ENCODE data around the gene CELF4.
A peak's percentile ranks its signal among the peaks of the same experiment; 100 is the strongest.

CELF4 gene

DNA sequence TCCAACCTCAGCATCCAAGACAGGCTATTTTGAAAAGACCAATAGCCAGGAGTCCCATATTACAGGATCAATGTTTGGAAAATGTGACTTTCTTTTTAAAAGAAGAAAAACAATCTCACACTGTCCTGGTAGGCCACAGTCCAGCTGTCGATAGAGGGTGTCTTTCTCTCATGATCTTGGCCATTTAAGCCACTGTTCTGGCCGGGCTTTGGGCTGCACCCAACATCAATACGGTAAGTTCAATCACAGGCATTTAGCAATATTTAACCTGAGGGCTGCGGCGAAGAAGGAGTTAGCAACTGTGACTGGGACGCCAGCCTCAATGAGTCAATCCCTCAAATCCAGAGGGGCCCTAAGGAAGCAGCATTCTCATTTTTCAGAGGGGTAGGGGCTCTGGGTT, 69.0 kb downstream of the CELF4 start:
- Histone ChIP-seq H3K9me3 (ENCODE audit: control insufficient read depth in 2 of 2, low read length in 2 of 2) (no peaks in the 10 kb centered on the region), H3K36me3 (ENCODE audit: control insufficient read depth in 2 of 2, insufficient read depth in 2 of 2, low read length in 2 of 2) (no peaks in the 10 kb centered on the region), H3K4me1 (ENCODE audit: control insufficient read depth, insufficient read depth, low read length) (no peaks in the 10 kb centered on the region), H3K4me3 (ENCODE audit: low read length in 2 of 2) (no peak overlapping the region), H3K9ac (ENCODE audit: low read length in 2 of 2) (no peak overlapping the region), H3K27ac (ENCODE audit: low read length) (no peak overlapping the region), H3K27me3 (ENCODE audit: control insufficient read depth in 1 of 2, insufficient read depth in 2 of 2, low read length in 2 of 2) (peaks cover 0 to 2% of the 10 kb centered on the region in 2 donors)

DNA sequence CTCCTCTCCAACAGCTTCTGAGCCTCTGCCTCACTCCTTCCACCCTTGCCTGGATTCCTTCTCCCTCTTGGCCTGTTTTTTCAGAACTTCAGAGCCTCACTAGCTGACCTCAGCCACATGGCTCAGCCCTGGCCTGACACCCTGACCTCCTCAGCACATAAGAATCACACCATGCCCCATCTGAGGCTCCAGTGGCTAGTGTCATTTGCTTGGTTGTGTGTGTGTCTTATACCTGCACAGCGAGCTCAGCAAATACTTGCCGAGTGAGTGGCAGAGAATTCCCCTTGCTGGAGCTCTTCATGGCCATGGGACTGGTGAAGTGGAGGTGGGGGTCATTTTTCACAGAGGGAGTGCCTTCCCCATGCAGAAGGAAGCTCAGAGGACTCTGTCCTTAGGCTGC, 70.2 kb downstream of the CELF4 start:
- H3K4me3 ChIP-seq (ENCODE audit: low read length in 2 of 2), result no peak overlapping the region
- H3K27me3 ChIP-seq (ENCODE audit: control insufficient read depth in 1 of 2, insufficient read depth in 2 of 2, low read length in 2 of 2), result peaks cover 0 to 2% of the 10 kb centered on the region in 2 donors
- H3K27ac ChIP-seq (ENCODE audit: low read length), result no peak overlapping the region
- no peaks in the 10 kb centered on the region for H3K9me3 ChIP-seq (ENCODE audit: control insufficient read depth in 2 of 2, low read length in 2 of 2)
- H3K9ac ChIP-seq (ENCODE audit: low read length in 2 of 2), result no peak overlapping the region
- H3K4me1 ChIP-seq (ENCODE audit: control insufficient read depth, insufficient read depth, low read length), result no peaks in the 10 kb centered on the region
- H3K36me3 ChIP-seq (ENCODE audit: control insufficient read depth in 2 of 2, insufficient read depth in 2 of 2, low read length in 2 of 2), result no peaks in the 10 kb centered on the region

DNA sequence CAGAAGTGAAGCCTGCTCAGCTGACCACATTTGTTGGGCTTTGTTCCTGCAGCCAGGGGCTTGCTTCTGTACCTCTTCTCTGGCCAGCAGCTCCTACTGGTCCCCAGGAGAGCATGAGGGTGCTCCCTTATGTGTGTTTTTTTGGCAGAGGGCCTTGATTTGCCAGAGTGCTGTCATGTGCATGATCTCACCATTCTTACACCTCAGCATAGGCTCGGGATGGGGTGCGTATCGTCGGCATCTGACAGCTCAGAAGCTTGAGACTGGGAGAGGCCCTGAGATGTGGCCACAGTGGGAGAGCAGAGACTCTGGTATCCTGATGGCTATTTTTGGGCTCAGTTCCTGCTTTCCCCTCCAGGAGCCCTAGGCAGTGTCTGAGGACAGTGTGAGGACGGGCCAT, 71.2 kb downstream of the CELF4 start:
- Histone ChIP-seq H3K4me1 (ENCODE audit: control insufficient read depth, insufficient read depth, low read length) (no peaks in the 10 kb centered on the region), H3K27ac (ENCODE audit: low read length) (no peak overlapping the region), H3K9ac (ENCODE audit: low read length in 2 of 2) (no peak overlapping the region), H3K9me3 (ENCODE audit: control insufficient read depth in 2 of 2, low read length in 2 of 2) (no peaks in the 10 kb centered on the region), H3K4me3 (ENCODE audit: low read length in 2 of 2) (no peak overlapping the region), H3K27me3 (ENCODE audit: control insufficient read depth in 1 of 2, insufficient read depth in 2 of 2, low read length in 2 of 2) (peaks cover 6 to 7% of the 10 kb centered on the region in 2 donors), H3K36me3 (ENCODE audit: control insufficient read depth in 2 of 2, insufficient read depth in 2 of 2, low read length in 2 of 2) (no peaks in the 10 kb centered on the region)

DNA sequence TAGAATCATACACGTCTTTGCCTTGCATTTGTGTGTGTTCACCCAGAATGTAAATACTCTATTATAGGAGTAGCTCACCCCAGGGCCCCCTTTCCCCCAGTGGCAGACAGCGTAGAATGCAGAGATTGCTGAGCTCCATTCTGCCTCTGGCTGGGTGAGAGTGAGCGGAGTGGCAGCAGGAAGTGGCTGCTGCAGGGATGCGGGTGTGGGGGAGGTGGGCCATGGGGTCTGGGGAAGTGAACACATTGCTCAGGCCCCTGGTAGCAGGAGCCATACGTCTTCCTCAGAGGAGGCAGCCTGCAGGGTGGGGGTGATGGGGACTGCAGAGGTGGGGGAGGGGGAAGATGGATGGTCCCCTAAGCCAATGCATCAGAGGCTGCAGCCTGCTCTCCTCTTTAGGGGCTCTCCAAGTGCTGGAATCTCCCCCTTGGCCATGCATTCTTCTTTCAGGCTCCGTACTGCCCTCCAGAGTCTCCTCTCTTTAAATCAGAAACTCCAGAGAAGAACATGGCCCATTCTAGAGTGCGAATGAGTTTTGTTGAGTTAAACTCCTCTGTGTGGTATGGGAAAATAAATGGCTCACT, 72.2 kb downstream of the CELF4 start:
- Histone ChIP-seq H3K27ac (ENCODE audit: low read length) (no peak overlapping the region), H3K9ac (ENCODE audit: low read length in 2 of 2) (no peak overlapping the region), H3K9me3 (ENCODE audit: control insufficient read depth in 2 of 2, low read length in 2 of 2) (no peaks in the 10 kb centered on the region)

DNA sequence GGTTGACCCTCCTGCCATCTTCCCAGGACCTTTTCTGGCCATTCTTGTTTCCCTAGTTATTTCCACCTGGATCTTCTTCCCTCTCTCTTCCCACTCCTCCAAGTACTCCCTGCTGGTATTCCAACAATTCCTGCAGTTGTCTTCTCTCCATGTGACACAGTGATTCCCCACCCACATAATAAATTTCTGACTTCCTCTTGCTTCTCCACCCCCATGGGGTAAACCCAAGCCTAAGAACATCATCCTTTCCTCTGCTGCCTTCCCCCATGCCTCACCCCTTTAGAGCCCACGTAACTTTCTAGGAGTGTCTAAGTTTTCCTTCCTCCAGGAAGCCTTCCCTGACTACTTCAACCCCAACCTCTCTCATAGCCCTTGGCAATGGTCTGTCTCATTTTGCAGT, 72.6 kb downstream of the CELF4 start:
- H3K4me3 ChIP-seq (ENCODE audit: low read length in 2 of 2), result no peak overlapping the region
- no peaks in the 10 kb centered on the region for H3K4me1 ChIP-seq (ENCODE audit: control insufficient read depth, insufficient read depth, low read length)
- H3K27me3 ChIP-seq (ENCODE audit: control insufficient read depth in 1 of 2, insufficient read depth in 2 of 2, low read length in 2 of 2), result peaks cover 15 to 20% of the 10 kb centered on the region in 2 donors
- no peaks in the 10 kb centered on the region for H3K9me3 ChIP-seq (ENCODE audit: control insufficient read depth in 2 of 2, low read length in 2 of 2)
- H3K27ac ChIP-seq (ENCODE audit: low read length), result no peak overlapping the region
- no peaks in the 10 kb centered on the region for H3K36me3 ChIP-seq (ENCODE audit: control insufficient read depth in 2 of 2, insufficient read depth in 2 of 2, low read length in 2 of 2)
- H3K9ac ChIP-seq (ENCODE audit: low read length in 2 of 2), result no peak overlapping the region

More for the DNA sequence above, 72.2 kb downstream of the CELF4 start:
- Histone ChIP-seq H3K27me3 (ENCODE audit: control insufficient read depth in 1 of 2, insufficient read depth in 2 of 2, low read length in 2 of 2) (peaks cover 11 to 15% of the 10 kb centered on the region in 2 donors), H3K36me3 (ENCODE audit: control insufficient read depth in 2 of 2, insufficient read depth in 2 of 2, low read length in 2 of 2) (no peaks in the 10 kb centered on the region), H3K4me1 (ENCODE audit: control insufficient read depth, insufficient read depth, low read length) (no peaks in the 10 kb centered on the region), H3K4me3 (ENCODE audit: low read length in 2 of 2) (no peak overlapping the region)

DNA sequence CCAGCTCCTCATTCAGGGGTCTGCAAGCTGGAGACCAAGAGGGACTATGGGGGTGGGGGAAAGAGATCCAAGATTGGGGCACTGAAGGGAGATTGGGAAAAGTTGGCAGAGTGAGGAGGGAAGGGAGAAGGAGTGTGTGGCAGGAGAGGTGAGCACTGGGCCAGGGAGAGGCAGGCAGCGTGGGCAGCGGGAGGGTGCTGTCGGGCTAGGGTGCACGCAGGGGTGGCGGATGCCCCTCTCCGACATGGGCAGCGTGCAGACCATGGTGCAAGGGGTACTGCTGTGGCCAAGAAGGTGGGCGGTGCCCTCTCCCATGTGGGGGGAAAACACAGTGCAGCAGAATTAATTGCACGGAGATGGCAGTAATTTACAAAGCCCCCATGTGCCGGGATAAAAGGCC, 74.1 kb downstream of the CELF4 start:
- H3K4me1 ChIP-seq (ENCODE audit: control insufficient read depth, insufficient read depth, low read length), result no peaks in the 10 kb centered on the region
- H3K27me3 ChIP-seq (ENCODE audit: control insufficient read depth in 1 of 2, insufficient read depth in 2 of 2, low read length in 2 of 2), result peaks cover 26 to 34% of the 10 kb centered on the region in 2 donors
- H3K9ac ChIP-seq (ENCODE audit: low read length in 2 of 2), result no peak overlapping the region
- no peaks in the 10 kb centered on the region for H3K9me3 ChIP-seq (ENCODE audit: control insufficient read depth in 2 of 2, low read length in 2 of 2)
- no peak overlapping the region for H3K27ac ChIP-seq (ENCODE audit: low read length)
- H3K36me3 ChIP-seq (ENCODE audit: control insufficient read depth in 2 of 2, insufficient read depth in 2 of 2, low read length in 2 of 2), result no peaks in the 10 kb centered on the region
- no peak overlapping the region for H3K4me3 ChIP-seq (ENCODE audit: low read length in 2 of 2)

DNA sequence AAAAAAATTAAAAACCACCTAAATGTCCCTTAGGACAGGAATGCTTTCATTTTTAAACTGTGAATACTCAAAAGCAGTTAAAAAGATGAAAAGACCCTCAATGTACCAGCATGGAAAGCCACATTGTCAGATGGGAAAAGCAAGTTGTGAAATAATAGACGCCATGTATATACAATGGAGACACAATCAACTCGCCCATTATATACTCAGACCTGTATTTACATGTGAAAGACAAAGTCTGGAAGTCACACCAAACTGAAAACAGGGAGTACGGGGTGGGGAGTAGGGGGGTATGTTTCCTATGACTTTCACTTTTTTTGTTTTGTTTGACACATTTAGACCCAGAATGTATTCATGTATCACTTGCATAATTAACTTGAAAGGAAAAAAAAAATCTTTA, 75.6 kb downstream of the CELF4 start:
- no peaks in the 10 kb centered on the region for H3K9me3 ChIP-seq (ENCODE audit: control insufficient read depth in 2 of 2, low read length in 2 of 2)
- no peak overlapping the region for H3K27ac ChIP-seq (ENCODE audit: low read length)
- H3K27me3 ChIP-seq (ENCODE audit: control insufficient read depth in 1 of 2, insufficient read depth in 2 of 2, low read length in 2 of 2), result peaks cover 34 to 44% of the 10 kb centered on the region in 2 donors
- H3K36me3 ChIP-seq (ENCODE audit: control insufficient read depth in 2 of 2, insufficient read depth in 2 of 2, low read length in 2 of 2), result no peaks in the 10 kb centered on the region
- no peak overlapping the region for H3K4me3 ChIP-seq (ENCODE audit: low read length in 2 of 2)
- peaks cover 3% of the 10 kb centered on the region for H3K4me1 ChIP-seq (ENCODE audit: control insufficient read depth, insufficient read depth, low read length)
- H3K9ac ChIP-seq (ENCODE audit: low read length in 2 of 2), result no peak overlapping the region

DNA sequence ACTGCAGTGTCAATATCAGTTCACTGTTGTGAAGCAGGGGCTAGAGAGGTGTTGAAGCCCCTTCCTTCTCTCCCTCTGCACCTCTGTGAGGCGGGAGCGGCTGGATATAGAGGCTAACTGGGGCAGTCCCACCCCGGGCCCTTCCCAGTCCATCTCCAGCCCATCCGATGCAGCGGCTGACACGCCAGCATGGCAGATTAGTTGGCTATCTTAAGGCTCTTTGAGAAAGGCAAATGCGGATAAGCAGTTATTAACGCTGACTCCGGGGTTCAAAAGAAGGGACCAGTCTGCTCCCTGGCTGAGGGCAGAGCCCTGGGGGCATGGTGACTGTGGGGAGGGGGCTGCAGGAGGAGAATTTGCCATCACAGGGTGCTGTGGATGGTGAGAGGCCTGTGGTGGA, 76.6 kb downstream of the CELF4 start:
- Histone ChIP-seq H3K27me3 (ENCODE audit: control insufficient read depth in 1 of 2, insufficient read depth in 2 of 2, low read length in 2 of 2) (peaks cover 37 to 52% of the 10 kb centered on the region in 2 donors), H3K4me1 (ENCODE audit: control insufficient read depth, insufficient read depth, low read length) (peaks cover 3% of the 10 kb centered on the region), H3K36me3 (ENCODE audit: control insufficient read depth in 2 of 2, insufficient read depth in 2 of 2, low read length in 2 of 2) (no peaks in the 10 kb centered on the region), H3K9ac (ENCODE audit: low read length in 2 of 2) (no peak overlapping the region), H3K4me3 (ENCODE audit: low read length in 2 of 2) (no peak overlapping the region), H3K27ac (ENCODE audit: low read length) (no peak overlapping the region), H3K9me3 (ENCODE audit: control insufficient read depth in 2 of 2, low read length in 2 of 2) (no peaks in the 10 kb centered on the region)

DNA sequence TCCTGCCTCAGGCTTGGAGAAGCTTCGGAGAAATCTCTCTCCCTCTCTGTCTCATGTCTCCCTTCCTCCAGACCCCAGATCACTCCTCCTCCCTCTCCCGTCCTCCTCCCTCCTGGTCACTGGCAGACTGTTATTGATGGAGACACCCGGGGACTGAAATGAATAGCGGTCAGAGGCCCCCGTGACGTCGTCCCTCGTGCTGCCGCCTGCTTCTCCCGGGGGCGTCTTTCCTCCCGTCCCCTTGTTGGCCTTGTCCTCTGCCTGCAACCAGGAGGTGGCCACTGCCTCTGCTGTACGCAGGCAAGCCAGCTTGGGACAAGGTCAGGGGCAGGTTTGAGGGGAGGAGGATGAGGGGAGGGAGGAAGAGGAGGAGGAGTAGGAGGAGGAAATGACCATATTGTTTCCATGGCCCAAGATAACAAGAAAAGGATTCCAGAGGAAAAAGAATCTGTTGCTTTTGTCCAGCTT, 78.2 kb downstream of the CELF4 start:
- Histone ChIP-seq H3K4me1 (ENCODE audit: control insufficient read depth, insufficient read depth, low read length) (peaks cover 3% of the 10 kb centered on the region), H3K9ac (ENCODE audit: low read length in 2 of 2) (no peak overlapping the region), H3K9me3 (ENCODE audit: control insufficient read depth in 2 of 2, low read length in 2 of 2) (no peaks in the 10 kb centered on the region), H3K27ac (ENCODE audit: low read length) (no peak overlapping the region), H3K36me3 (ENCODE audit: control insufficient read depth in 2 of 2, insufficient read depth in 2 of 2, low read length in 2 of 2) (no peaks in the 10 kb centered on the region), H3K4me3 (ENCODE audit: low read length in 2 of 2) (no peak overlapping the region), H3K27me3 (ENCODE audit: control insufficient read depth in 1 of 2, insufficient read depth in 2 of 2, low read length in 2 of 2) (peaks cover 42 to 52% of the 10 kb centered on the region in 2 donors)

DNA sequence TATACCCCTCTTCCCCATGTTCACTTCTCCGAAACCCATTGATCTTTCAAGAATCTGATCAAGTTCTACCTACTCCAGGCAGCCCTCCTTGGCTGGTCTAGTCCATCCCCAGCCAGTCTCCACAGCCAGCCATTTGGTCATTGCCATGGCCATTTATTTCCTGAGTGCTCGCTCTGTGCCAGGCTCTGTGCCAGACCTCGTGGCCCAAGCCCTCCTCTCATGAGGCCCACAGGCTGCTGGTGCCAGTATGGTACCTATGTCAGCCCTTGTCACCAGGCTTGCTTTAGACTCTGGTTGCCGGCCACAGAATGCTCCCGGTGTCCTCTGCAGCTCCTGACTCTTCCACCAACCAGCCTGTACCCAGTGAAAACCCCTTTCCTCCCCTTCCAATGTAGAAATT, 78.8 kb downstream of the CELF4 start:
- Histone ChIP-seq H3K9me3 (ENCODE audit: control insufficient read depth in 2 of 2, low read length in 2 of 2) (no peaks in the 10 kb centered on the region), H3K27ac (ENCODE audit: low read length) (no peak overlapping the region), H3K9ac (ENCODE audit: low read length in 2 of 2) (no peak overlapping the region), H3K36me3 (ENCODE audit: control insufficient read depth in 2 of 2, insufficient read depth in 2 of 2, low read length in 2 of 2) (no peaks in the 10 kb centered on the region), H3K4me3 (ENCODE audit: low read length in 2 of 2) (no peak overlapping the region), H3K27me3 (ENCODE audit: control insufficient read depth in 1 of 2, insufficient read depth in 2 of 2, low read length in 2 of 2) (peaks cover 42 to 52% of the 10 kb centered on the region in 2 donors), H3K4me1 (ENCODE audit: control insufficient read depth, insufficient read depth, low read length) (peaks cover 3% of the 10 kb centered on the region)

DNA sequence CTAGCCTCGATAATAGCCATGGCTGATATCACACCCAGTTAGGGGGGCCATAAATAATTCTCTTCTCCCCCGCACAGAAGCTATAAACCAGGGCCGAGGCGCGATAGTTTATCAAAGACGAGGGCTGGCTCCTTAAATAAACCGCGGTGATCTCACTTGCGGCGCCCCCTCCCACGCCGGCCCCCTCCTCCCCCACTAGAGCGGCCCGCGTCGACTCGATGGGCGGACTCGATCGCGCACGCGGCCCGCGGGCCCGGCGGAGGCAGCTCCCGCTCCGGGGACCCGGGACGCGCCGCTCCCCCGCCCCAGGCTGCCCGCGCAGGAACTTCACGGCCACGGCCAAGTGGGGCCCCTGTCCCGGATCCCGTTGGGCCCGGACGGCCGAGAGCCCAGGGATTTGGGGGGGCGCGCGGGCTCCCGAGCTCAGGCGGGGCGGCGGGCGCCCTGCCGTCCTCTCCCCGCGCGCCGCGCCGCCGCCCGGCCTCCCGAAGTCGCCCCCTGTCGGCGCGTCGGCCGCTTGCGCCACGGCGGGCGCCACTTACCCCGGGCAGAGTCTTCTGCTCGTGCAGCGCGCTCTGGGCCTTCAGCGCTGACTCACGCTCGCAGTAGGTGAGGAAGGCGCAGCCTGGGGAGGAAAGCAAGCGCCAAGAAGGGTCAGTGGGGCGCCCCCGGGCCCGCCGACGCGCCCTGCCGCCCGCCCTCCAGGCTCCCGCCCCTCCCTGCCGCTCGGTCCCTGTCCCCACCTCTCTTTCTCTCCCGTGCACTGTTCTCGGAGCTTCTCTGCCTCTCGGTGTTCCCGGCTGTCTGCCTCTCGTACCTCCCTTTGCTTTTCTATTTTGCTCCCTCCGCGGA, 80.4 kb downstream of the CELF4 start:
- Histone ChIP-seq H3K27ac (ENCODE audit: low read length) (no peak overlapping the region), H3K9me3 (ENCODE audit: control insufficient read depth in 2 of 2, low read length in 2 of 2) (no peaks in the 10 kb centered on the region), H3K4me1 (ENCODE audit: control insufficient read depth, insufficient read depth, low read length) (peaks cover 3% of the 10 kb centered on the region), H3K9ac (ENCODE audit: low read length in 2 of 2) (no peak overlapping the region), H3K4me3 (ENCODE audit: low read length in 2 of 2) (peak overlapping the region in 1 of 2 donors; percentile 49), H3K36me3 (ENCODE audit: control insufficient read depth in 2 of 2, insufficient read depth in 2 of 2, low read length in 2 of 2) (no peaks in the 10 kb centered on the region), H3K27me3 (ENCODE audit: control insufficient read depth in 1 of 2, insufficient read depth in 2 of 2, low read length in 2 of 2) (peaks cover 42 to 51% of the 10 kb centered on the region in 2 donors)

All from stomach smooth muscle (tissue), 2 donors.